GM13976 (cell line): ENCODE results near the gene CCL24.

ENCODE experiments used
- DNase-seq: peaks from one replicate; pipeline ENCODE4 v3.0.0; 2012; ENCODE audit warnings: low spot score
- CTCF ChIP-seq: IDR thresholded peaks from 2 replicates; pipeline ENCODE4 v1.5.1; 2012; ENCODE audit warnings: borderline replicate concordance, mild to moderate bottlenecking; ENCODE audit not compliant: insufficient read depth; ENCODE audit errors: extremely low read depth, missing control alignments, control extremely low read depth
- in situ Hi-C: fragments of 300-500 bp; cut with MboI; formaldehyde crosslinking; loops from one replicate; pipeline ENCODE4 v1.12.0; 2022; ENCODE audit warnings: low sequenced_read_pairs, mixed read lengths, inconsistent platforms; ENCODE audit not compliant: unreplicated experiment

CCL24 gene

DNA sequence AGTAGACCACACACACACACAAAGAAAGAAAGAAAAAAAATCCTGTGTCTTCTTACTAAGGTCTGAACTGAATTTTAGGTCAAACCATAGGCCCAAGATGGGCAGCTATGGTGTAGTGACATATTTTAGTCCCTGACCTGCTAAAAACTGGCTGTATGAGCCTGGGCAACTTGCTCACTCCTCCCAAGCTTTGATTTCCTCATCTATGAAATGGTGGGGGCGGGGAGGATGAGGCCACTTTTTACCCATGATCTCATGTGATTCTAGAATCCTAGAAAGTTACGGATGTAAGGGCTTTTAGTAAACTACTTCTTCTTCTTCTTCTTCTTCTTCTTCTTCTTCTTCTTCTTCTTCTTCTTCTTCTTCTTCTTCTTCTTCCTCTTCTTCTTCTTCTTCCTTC is 6.1 kb upstream of the CCL24 start:
- no peak for DNase-seq
- TF ChIP-seq CTCF, result no peak
- in situ Hi-C loops, result no loop called here

GRCh38 chr7:75818472-75818871 is 4.9 kb upstream of the CCL24 start:
- TF ChIP-seq CTCF, result no peak
- in situ Hi-C loops, result no loop called here
- DNase-seq, result no peak

DNA sequence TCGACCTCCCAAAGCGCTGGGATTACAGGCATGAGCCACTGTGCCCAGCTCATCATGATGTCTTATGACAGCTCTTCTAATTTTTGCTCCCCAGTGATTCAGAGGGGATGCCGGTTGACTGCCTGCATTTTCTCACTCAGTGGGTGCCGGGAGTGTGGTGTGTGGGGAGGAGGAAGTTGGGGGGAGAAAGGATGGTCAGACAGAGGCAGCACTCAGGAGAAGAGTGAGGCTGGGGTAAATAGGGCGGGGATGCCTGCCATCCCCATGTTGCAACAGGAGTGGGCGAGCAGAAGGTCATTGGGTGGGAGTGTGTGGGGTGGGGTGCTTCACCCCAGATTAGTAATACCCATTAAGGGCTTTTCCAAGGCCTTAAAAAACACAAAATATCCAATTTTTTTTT is 3.5 kb upstream of the CCL24 start:
- in situ Hi-C loops, result no loop called here
- TF ChIP-seq CTCF, result no peak
- no peak for DNase-seq

GRCh38 chr7:75815418-75816064 is 1.9 kb upstream of the CCL24 start:
- in situ Hi-C loops, result no loop called here
- TF ChIP-seq CTCF, result no peak
- DNase-seq, result no peak

DNA sequence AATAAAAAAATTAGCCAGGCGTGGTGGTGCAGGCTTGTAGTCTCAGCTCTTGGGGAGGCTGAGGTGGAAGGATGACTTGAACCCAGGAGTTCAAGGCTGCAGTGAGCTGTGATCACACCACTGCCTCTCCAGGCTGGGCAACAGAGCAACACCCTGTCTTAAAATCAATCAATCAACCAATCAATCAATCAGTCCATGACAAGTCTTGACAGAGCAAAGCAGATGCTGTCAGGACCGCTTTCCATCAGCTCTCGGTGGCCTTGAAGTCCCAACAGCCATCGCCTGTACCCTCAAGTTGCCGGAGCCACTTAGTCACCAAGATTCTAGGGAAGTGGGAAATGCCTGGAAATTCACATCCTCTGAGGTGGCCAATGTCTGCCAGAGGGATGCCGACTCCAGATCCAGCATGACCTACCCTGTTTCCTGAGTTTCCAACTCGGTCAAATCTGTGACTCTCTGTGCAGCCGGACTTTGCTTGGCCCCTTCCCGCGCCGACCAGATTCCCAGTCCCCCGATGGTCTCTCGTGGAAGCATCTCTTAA is 871 bp upstream of the CCL24 start:
- no peak for DNase-seq
- no peak for TF ChIP-seq CTCF
- in situ Hi-C loops, result no loop called here

GRCh38 chr7:75813084-75813483 is 522 bp downstream of the CCL24 start:
- no peak for DNase-seq
- in situ Hi-C loops, result no loop called here
- no peak for TF ChIP-seq CTCF
